Nephron progenitor cell (in vitro differentiated cells): ENCODE measurements around the gene CDCA5.

Source experiments
- DNase-seq: peaks from one replicate; pipeline ENCODE4 v3.0.0; 2021
- H3K27ac Mint-ChIP-seq: 2 replicates; pipeline ENCODE4 v1.8.0; 2021; ENCODE audit warnings: mild to moderate bottlenecking, moderate library complexity, mixed read lengths
- H3K27me3 Mint-ChIP-seq: 2 replicates; pipeline ENCODE4 v1.8.0; 2021; ENCODE audit warnings: mild to moderate bottlenecking, low read depth, mixed read lengths; ENCODE audit not compliant: poor library complexity
- H3K36me3 Mint-ChIP-seq: 2 replicates; pipeline ENCODE4 v1.8.0; 2021; ENCODE audit warnings: low read depth, mixed read lengths
- H3K4me1 Mint-ChIP-seq: 2 replicates; pipeline ENCODE4 v1.8.0; 2021; ENCODE audit warnings: mixed read lengths
- H3K4me3 Mint-ChIP-seq: 2 replicates; pipeline ENCODE4 v1.8.0; 2021; ENCODE audit warnings: mild to moderate bottlenecking, moderate library complexity, mixed read lengths
- H3K9me3 Mint-ChIP-seq: 2 replicates; pipeline ENCODE4 v1.8.0; 2021; ENCODE audit warnings: mild to moderate bottlenecking, moderate library complexity, mixed read lengths
- TF ChIP-seq, protein P1 (sequence below): fragments of 200-600 bp; sonication (generic); IDR thresholded peaks from 2 replicates; pipeline ENCODE4 v1.5.0; 2021; ENCODE audit warnings: antibody characterized with exemption

Gene CDCA5

DNA sequence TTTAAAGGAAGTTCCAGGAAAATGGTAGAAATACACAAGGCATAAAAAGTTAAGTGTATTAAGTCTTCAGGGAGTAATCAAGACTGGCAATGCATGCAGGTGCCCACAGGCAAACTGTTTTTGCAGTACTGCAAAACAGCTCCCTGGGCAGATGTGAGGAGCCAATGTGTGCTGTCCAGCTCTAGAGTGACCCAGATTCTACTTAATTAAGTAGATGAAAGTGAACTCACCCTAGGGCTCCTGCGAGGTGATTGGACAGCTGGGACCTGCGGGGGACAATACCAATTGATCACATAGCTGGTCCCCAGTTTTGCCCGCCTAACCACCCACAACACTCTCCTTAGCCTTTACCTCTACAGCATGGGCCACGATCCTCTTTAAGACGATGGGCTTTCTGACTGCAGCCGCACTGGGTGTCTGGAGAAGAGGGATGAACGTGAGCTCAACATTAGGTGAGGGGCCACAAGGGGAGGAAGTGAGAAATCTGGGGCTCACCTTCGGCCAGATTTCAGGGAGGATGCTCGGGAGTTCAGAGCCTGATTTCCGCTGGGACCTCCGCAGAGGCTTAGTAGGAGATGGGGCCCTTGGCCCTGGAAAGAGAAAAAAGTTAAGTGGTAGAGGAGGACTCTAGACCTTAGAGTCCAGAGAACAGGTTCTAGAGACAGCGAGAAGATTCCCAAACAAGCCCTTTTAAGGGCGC is 556 bp downstream of the CDCA5 start:
- Mint-ChIP-seq H3K27ac (peak overlapping the region; percentile 98), H3K36me3 (peaks cover 26% of the 10 kb centered on the region), H3K27me3 (no peaks in the 10 kb centered on the region), H3K4me1 (peaks cover 48% of the 10 kb centered on the region), H3K9me3 (no peaks in the 10 kb centered on the region), H3K4me3 (peak overlapping the region; percentile 99)
- DNase-seq, result no peak
- TF ChIP-seq, protein P1, sequence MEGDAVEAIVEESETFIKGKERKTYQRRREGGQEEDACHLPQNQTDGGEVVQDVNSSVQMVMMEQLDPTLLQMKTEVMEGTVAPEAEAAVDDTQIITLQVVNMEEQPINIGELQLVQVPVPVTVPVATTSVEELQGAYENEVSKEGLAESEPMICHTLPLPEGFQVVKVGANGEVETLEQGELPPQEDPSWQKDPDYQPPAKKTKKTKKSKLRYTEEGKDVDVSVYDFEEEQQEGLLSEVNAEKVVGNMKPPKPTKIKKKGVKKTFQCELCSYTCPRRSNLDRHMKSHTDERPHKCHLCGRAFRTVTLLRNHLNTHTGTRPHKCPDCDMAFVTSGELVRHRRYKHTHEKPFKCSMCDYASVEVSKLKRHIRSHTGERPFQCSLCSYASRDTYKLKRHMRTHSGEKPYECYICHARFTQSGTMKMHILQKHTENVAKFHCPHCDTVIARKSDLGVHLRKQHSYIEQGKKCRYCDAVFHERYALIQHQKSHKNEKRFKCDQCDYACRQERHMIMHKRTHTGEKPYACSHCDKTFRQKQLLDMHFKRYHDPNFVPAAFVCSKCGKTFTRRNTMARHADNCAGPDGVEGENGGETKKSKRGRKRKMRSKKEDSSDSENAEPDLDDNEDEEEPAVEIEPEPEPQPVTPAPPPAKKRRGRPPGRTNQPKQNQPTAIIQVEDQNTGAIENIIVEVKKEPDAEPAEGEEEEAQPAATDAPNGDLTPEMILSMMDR, result no peak

GRCh38 chr11:65078786-65079342 is 5.0 kb downstream of the CDCA5 start:
- no peak overlapping the region for H3K4me3 Mint-ChIP-seq
- peak overlapping the region; percentile 45 for H3K27ac Mint-ChIP-seq
- H3K36me3 Mint-ChIP-seq, result peaks cover 47% of the 10 kb centered on the region
- TF ChIP-seq, protein P1, result no peak
- DNase-seq, result no peak
- H3K27me3 Mint-ChIP-seq, result no peaks in the 10 kb centered on the region
- H3K9me3 Mint-ChIP-seq, result no peaks in the 10 kb centered on the region
- H3K4me1 Mint-ChIP-seq, result peaks cover 38% of the 10 kb centered on the region

DNA sequence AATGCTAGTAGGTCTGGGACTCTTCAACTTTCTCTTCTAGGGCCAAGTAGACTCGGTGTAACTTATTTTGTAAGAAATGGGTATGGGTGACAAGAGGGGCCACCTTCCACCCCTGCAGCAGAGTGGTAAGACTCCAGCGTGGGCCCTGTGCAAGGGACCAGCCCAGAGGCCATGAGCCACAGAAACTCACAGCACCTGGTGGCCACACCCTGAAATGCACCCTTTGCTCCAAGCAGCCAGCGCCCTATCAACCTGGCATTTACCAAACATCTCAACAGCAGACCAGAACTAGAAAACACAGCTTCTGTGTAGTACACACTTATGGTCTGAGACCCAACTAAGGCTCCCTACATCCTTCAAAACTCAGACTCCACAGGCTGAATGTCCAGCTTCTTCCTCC is 5.7 kb downstream of the CDCA5 start:
- peak; percentile 66 for DNase-seq
- H3K27ac Mint-ChIP-seq, result peak overlapping the region; percentile 5
- H3K36me3 Mint-ChIP-seq, result peaks cover 47% of the 10 kb centered on the region
- no peaks in the 10 kb centered on the region for H3K27me3 Mint-ChIP-seq
- H3K4me1 Mint-ChIP-seq, result peaks cover 36% of the 10 kb centered on the region
- TF ChIP-seq, protein P1, result peak; percentile 53
- no peaks in the 10 kb centered on the region for H3K9me3 Mint-ChIP-seq
- H3K4me3 Mint-ChIP-seq, result no peak overlapping the region

- TF ChIP-seq, protein P1, result no peak
- peaks cover 29% of the 10 kb centered on the region for H3K4me1 Mint-ChIP-seq
- no peaks in the 10 kb centered on the region for H3K27me3 Mint-ChIP-seq
- no peak for DNase-seq
- peaks cover 47% of the 10 kb centered on the region for H3K36me3 Mint-ChIP-seq
- H3K4me3 Mint-ChIP-seq, result no peak overlapping the region
- no peak overlapping the region for H3K27ac Mint-ChIP-seq
- H3K9me3 Mint-ChIP-seq, result no peaks in the 10 kb centered on the region
Observed at GRCh38 chr11:65077451-65077850, 6.4 kb downstream of the CDCA5 start.

DNA sequence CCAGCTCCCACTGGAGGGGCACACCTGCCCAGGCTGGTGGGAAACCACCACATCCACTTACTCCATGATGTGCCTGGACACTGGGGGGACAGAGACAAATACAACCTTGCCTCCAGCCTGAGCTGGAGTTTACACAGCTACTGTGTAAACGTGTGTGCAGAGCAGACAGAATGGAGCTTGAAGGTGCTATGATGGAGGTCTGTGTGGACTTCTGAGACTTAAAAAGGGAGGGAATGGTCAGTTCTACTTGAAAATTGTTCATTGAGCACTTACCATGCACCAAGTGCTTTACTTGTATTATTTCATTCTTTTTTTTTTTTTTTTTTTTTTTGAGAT is 11.2 kb downstream of the CDCA5 start:
- Mint-ChIP-seq H3K36me3 (peaks cover 21% of the 10 kb centered on the region), H3K4me1 (peaks cover 7% of the 10 kb centered on the region), H3K4me3 (no peak overlapping the region), H3K27ac (no peak overlapping the region), H3K27me3 (no peaks in the 10 kb centered on the region), H3K9me3 (no peaks in the 10 kb centered on the region)
- TF ChIP-seq, protein P1, result no peak
- no peak for DNase-seq
